Thyroid gland (tissue), 4 donors: ENCODE results near the gene CAPZB. TPM values are rescaled to one million over a fixed set of nuclear protein-coding genes. Genes with fewer than 3 reads are reported as not detected.

Experiments used
- DNase-seq, 2 donors: peaks; one replicate each; pipeline ENCODE4 v3.0.0-alpha.2; 2019
- H3K27ac ChIP-seq, 3 donors: fragments of 200-600 bp; sonication (generic); 1 replicate in 2 of 3; 2 replicates in 1 of 3; pipeline ENCODE4 v1.5.1; 2016 to 2019; ENCODE audit warnings: mild to moderate bottlenecking in 1 of 3, moderate library complexity in 1 of 3
- H3K27me3 ChIP-seq: fragments of 200-600 bp; sonication (generic); one replicate; pipeline ENCODE4 v1.5.1; 2019
- H3K36me3 ChIP-seq, 2 donors: fragments of 200-600 bp; sonication (generic); one replicate each; pipeline ENCODE4 v1.5.1; 2016 to 2019
- H3K4me1 ChIP-seq, 2 donors: fragments of 200-600 bp; sonication (generic); one replicate each; pipeline ENCODE4 v1.5.1; 2017 to 2019
- H3K4me3 ChIP-seq, 3 donors: fragments of 200-600 bp; sonication (generic); replicated peaks in 1 of 3; 1 replicate in 2 of 3; 2 replicates in 1 of 3; pipeline ENCODE4 v1.5.1; 2016; ENCODE audit warnings: mild to moderate bottlenecking in 1 of 3
- H3K9me3 ChIP-seq: fragments of 200-600 bp; sonication (generic); one replicate; pipeline ENCODE4 v1.5.1; 2017
- POLR2A ChIP-seq, 2 donors: fragments of 450-650 bp; IDR thresholded peaks; one replicate each; pipeline ENCODE4 v1.6.1; 2017; ENCODE audit warnings: antibody characterized with exemption in 2 of 2, mild to moderate bottlenecking in 2 of 2, moderate library complexity in 1 of 2
- WGBS, 2 donors: methylation state at CpG; one replicate each; pipeline ENCODE4 v1.1.5; 2017; 5-methylcytosine and 5-hydroxymethylcytosine counted together
- intact Hi-C: fragments of 100-400 bp; cut with DNase I; formaldehyde crosslinking; loops from one replicate; pipeline ENCODE4 v1.15.1; 2023
- total RNA-seq, 4 donors: library from RNA; depleted of rRNA; stranded (reverse); fragments of >200 nt; gene quantifications; one replicate each; pipeline ENCODE4 v1.2.3, GENCODE V29; 2016
- TF ChIP-seq, protein P1 (sequence below), 6 experiments: fragments of 200-600 bp in 3 of 6; fragments of 450-650 bp in 3 of 6; sonication (generic) in 3 of 6; IDR thresholded peaks; one replicate each; pipeline ENCODE4 v1.5.1; 2016 to 2019; ENCODE audit warnings: antibody characterized with exemption in 6 of 6, mild to moderate bottlenecking in 2 of 6, inconsistent platforms in 1 of 6, moderate library complexity in 1 of 6

CAPZB gene
- total RNA-seq, 4 donors from 2014 or later, result 75.4 to 116 (median 93.1) TPM

- no peaks in the 10 kb centered on the region for H3K9me3 ChIP-seq
- peak; percentile 69 to 75 for DNase-seq
- H3K27ac ChIP-seq, result peak overlapping the region; percentile 73 to 81 (median 79)
- H3K4me1 ChIP-seq, result peaks cover 32 to 52% of the 10 kb centered on the region in 2 donors
- H3K4me3 ChIP-seq, result no peak overlapping the region
- no peaks in the 10 kb centered on the region for H3K27me3 ChIP-seq
- no peak for TF ChIP-seq POLR2A (IDR thresholded peaks at IDR 0.05)
- TF ChIP-seq, protein P1, sequence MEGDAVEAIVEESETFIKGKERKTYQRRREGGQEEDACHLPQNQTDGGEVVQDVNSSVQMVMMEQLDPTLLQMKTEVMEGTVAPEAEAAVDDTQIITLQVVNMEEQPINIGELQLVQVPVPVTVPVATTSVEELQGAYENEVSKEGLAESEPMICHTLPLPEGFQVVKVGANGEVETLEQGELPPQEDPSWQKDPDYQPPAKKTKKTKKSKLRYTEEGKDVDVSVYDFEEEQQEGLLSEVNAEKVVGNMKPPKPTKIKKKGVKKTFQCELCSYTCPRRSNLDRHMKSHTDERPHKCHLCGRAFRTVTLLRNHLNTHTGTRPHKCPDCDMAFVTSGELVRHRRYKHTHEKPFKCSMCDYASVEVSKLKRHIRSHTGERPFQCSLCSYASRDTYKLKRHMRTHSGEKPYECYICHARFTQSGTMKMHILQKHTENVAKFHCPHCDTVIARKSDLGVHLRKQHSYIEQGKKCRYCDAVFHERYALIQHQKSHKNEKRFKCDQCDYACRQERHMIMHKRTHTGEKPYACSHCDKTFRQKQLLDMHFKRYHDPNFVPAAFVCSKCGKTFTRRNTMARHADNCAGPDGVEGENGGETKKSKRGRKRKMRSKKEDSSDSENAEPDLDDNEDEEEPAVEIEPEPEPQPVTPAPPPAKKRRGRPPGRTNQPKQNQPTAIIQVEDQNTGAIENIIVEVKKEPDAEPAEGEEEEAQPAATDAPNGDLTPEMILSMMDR (IDR thresholded peaks at IDR 0.05), result no peak
- 65 to 67% methylated on average over 7 of the region's 7 CpGs for WGBS, 2 donors
- intact Hi-C loops, result no loop called here
- no peaks in the 10 kb centered on the region for H3K36me3 ChIP-seq
Observed at GRCh38 chr1:19402031-19402813, 83.1 kb downstream of the CAPZB start.

DNA sequence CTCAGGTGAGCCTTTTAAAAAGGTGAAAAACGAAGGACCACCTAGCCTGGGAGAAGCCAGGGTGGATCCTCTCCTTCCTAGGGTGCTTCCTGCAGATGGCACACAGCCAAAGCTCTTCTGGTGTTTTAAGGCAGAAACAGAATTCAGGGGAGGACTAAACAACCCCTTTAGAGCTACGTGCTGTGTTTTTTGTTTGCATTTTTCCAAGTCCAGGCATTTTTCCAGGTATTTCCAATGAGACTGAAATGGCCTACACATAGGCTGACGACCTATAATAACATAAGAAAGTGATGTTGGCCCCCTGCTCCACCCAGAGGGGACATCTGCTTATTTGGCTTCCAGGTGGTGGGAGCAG, 83.8 kb downstream of the CAPZB start:
- peak in 1 of 2 donors; percentile 24 for DNase-seq
- WGBS, 2 donors, result 41 to 53% methylated on average over 3 of the region's 3 CpGs

DNA sequence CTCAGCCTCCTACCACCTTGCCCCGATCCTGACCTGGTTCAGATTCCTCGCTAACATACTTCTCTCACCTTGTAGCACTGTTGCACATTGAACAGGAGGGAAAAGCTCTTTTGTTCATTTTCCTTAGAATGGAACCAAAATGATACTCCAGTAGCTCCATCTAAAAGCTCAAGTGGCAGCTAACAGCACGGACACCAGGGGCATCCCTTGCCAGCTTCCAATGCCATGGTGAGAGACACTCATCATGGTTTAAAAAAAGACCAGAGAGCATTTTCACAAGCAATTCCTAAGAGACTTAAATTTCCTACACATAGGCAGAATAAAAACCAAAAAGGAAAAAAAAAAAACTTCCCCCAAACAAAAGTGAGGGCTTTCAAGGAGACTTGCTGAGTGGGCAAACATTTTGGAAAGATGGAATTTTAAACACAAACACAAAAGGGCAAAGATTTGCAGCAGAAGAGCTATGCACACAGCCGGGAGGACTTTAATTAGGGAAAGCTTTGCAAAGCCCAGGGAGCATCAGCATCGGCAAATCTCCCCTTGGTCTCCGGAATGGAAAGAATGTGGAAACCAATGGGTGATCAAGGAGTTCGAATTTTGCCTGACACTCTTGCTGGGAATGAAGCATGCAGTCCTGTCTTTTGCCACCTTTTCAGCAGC, 84.3 kb downstream of the CAPZB start:
- WGBS, 2 donors, result 47 to 50% methylated on average over 7 of the region's 7 CpGs
- intact Hi-C loops, result no loop called here
- Histone ChIP-seq H3K27ac (peak overlapping the region; percentile 73 to 81 (median 79)), H3K4me3 (no peak overlapping the region), H3K9me3 (no peaks in the 10 kb centered on the region), H3K4me1 (peaks cover 32 to 52% of the 10 kb centered on the region in 2 donors), H3K27me3 (no peaks in the 10 kb centered on the region), H3K36me3 (no peaks in the 10 kb centered on the region)
- DNase-seq, result no peak
- TF ChIP-seq, protein P1 (IDR thresholded peaks at IDR 0.05), result no peak

More for the DNA sequence above, 83.8 kb downstream of the CAPZB start:
- Histone ChIP-seq H3K4me1 (peaks cover 32 to 52% of the 10 kb centered on the region in 2 donors), H3K27me3 (no peaks in the 10 kb centered on the region), H3K9me3 (no peaks in the 10 kb centered on the region), H3K27ac (peak overlapping the region; percentile 73 to 81 (median 79)), H3K4me3 (no peak overlapping the region), H3K36me3 (no peaks in the 10 kb centered on the region)
- intact Hi-C loops, result no loop called here
- TF ChIP-seq, protein P1 (IDR thresholded peaks at IDR 0.05), result no peak
- TF ChIP-seq POLR2A (IDR thresholded peaks at IDR 0.05), result no peak

DNA sequence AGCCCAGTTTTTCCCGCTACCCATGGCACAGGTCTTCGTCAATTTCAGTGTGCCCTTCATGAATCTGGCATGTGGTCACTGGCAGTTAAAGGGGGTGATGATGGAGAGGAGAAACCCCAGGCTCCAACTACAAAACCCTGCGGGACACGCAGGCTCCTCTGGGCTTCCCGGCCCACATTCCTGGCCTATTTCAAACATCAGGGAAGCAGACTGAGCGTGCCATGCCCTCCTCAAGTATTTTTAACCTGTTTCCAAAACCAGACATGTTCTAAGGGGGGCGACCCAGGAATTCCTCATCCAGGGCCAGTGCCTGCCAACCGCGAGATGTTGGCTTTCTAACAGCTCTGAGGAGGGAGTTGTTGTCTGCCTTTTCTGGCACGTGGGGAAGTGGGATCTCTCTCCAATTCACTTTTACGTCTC, 85.1 kb downstream of the CAPZB start:
- Histone ChIP-seq H3K4me3 (no peak overlapping the region), H3K36me3 (no peaks in the 10 kb centered on the region), H3K4me1 (peaks cover 32 to 52% of the 10 kb centered on the region in 2 donors), H3K27me3 (no peaks in the 10 kb centered on the region), H3K27ac (peak overlapping the region in 1 of 3 donors; percentile 73), H3K9me3 (no peaks in the 10 kb centered on the region)
- no peak for TF ChIP-seq POLR2A (IDR thresholded peaks at IDR 0.05)
- TF ChIP-seq, protein P1 (IDR thresholded peaks at IDR 0.05), result no peak
- intact Hi-C loops, result no loop called here
- DNase-seq, result peak; percentile 29 to 49
- 67 to 73% methylated on average over 11 of the region's 11 CpGs for WGBS, 2 donors

DNA sequence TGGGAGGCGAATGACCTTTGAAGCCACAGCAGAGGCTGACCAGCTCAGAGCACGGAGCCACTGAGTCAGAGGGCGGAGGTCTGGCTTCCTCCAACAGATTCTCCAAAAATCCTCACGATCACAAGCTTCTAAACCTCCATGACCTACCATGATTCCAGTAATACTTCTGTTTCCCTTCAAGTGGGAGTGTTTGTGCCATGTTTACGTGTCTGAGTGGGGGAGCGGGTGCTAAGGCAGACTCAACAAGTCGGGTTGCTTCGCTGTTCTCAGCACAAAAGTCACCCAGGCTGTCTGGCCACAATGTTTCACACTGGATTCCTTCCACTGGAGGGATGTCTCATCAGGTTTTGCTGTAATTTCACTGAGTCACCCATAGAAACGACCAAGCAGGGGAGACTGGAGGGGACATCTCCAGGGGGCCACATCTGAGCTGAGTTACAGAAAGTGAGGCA, 87.0 kb downstream of the CAPZB start:
- H3K27ac ChIP-seq, result peak overlapping the region in 1 of 3 donors; percentile 3
- no peaks in the 10 kb centered on the region for H3K9me3 ChIP-seq
- WGBS, 2 donors, result 86 to 89% methylated on average over 9 of the region's 9 CpGs
- no peak for DNase-seq
- no peak for TF ChIP-seq POLR2A (IDR thresholded peaks at IDR 0.05)
- TF ChIP-seq, protein P1 (IDR thresholded peaks at IDR 0.05), result no peak
- no peaks in the 10 kb centered on the region for H3K36me3 ChIP-seq
- H3K4me3 ChIP-seq, result no peak overlapping the region
- no peaks in the 10 kb centered on the region for H3K27me3 ChIP-seq
- peaks cover 42 to 62% of the 10 kb centered on the region in 2 donors for H3K4me1 ChIP-seq
- intact Hi-C loops, result loop anchor here (5.0 to 10.0 kb wide), 2 partner anchors 34 to 86 kb away; partner anchors contain the start of gene CAPZB
